Measurements from ENCODE around the gene NTSR1.

Gene NTSR1

DNA sequence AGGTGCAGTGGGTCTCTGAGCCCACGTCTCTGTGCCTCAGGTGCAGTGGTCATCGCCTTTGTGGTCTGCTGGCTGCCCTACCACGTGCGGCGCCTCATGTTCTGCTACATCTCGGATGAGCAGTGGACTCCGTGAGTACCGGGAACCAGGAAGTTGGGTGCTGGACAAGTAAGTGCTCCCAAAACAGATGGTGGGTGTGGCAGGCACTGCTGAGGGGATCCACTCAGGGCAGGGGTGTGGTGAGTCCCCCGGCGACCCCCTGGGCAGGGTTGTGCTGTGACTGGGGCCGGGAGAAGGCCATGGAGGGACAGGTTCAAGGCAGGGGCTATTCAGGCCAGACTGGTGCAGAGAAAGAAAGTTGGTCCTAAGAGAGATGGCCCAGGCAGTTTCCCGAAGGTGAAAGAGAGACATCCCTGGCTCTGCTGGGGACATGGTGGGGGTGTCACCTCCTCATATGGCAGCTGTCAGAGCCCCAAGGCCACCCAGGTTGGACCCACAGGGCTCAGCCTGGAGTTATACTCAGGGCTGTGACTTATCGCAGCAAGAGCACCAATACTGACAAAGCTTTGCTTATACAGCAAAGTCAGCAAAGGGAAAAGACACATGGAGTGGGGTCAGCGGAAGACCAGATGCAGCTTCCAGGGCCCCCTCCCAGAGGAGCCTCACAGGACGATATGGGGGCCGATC lies 49.7 kb downstream of the NTSR1 start:
- H3K4me3 Mint-ChIP-seq = no peak overlapping the region
- no peaks in the 10 kb centered on the region for H3K9me3 Mint-ChIP-seq
- no peak for ATAC-seq (replicated peaks; ENCODE audit: extremely low read depth, poor library complexity, severe bottlenecking)
- no peaks in the 10 kb centered on the region for H3K4me1 Mint-ChIP-seq
- H3K27ac Mint-ChIP-seq (ENCODE audit: low read depth) = no peak overlapping the region
- DNase-seq (ENCODE audit: low spot score in 2 of 2) = no peak
- peaks cover 2% of the 10 kb centered on the region for H3K36me3 Mint-ChIP-seq (ENCODE audit: insufficient read depth)
- H3K27me3 Mint-ChIP-seq = peaks cover 22% of the 10 kb centered on the region

DNA sequence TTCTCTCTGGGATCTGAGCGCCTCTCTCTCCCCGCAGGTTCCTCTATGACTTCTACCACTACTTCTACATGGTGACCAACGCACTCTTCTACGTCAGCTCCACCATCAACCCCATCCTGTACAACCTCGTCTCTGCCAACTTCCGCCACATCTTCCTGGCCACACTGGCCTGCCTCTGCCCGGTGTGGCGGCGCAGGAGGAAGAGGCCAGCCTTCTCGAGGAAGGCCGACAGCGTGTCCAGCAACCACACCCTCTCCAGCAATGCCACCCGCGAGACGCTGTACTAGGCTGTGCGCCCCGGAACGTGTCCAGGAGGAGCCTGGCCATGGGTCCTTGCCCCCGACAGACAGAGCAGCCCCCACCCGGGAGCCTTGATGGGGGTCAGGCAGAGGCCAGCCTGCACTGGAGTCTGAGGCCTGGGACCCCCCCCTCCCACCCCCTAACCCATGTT lies 51.4 kb downstream of the NTSR1 start:
- ATAC-seq (replicated peaks; ENCODE audit: extremely low read depth, poor library complexity, severe bottlenecking) = no peak
- Mint-ChIP-seq H3K4me3 (no peak overlapping the region), H3K27ac (ENCODE audit: low read depth) (no peak overlapping the region), H3K36me3 (ENCODE audit: insufficient read depth) (peaks cover 2% of the 10 kb centered on the region), H3K9me3 (no peaks in the 10 kb centered on the region), H3K4me1 (no peaks in the 10 kb centered on the region), H3K27me3 (peaks cover 22% of the 10 kb centered on the region)
- DNase-seq (ENCODE audit: low spot score in 2 of 2) = no peak

DNA sequence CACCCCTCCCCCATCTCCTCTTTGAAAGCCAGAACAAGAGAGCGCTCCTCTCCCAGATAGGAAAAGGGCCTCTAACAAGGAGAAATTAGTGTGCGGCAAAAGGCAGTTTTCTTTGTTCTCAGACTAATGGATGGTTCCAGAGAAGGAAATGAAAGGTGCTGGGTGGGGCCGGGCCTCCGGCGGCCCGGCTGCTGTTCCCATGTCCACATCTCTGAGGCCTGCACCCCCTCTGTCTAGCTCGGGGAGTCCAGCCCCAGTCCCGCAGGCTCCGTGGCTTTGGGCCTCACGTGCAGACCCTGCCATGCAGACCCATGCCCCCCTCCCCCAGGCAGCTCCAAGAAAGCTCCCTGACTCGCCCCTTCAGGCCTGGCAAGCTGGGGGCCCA lies 51.8 kb downstream of the NTSR1 start:
- Mint-ChIP-seq H3K4me1 (no peaks in the 10 kb centered on the region), H3K36me3 (ENCODE audit: insufficient read depth) (peaks cover 4% of the 10 kb centered on the region), H3K4me3 (no peak overlapping the region), H3K27ac (ENCODE audit: low read depth) (no peak overlapping the region), H3K9me3 (no peaks in the 10 kb centered on the region), H3K27me3 (peaks cover 22% of the 10 kb centered on the region)
- ATAC-seq (replicated peaks; ENCODE audit: extremely low read depth, poor library complexity, severe bottlenecking) (no peak), DNase-seq (ENCODE audit: low spot score in 2 of 2) (no peak)

DNA sequence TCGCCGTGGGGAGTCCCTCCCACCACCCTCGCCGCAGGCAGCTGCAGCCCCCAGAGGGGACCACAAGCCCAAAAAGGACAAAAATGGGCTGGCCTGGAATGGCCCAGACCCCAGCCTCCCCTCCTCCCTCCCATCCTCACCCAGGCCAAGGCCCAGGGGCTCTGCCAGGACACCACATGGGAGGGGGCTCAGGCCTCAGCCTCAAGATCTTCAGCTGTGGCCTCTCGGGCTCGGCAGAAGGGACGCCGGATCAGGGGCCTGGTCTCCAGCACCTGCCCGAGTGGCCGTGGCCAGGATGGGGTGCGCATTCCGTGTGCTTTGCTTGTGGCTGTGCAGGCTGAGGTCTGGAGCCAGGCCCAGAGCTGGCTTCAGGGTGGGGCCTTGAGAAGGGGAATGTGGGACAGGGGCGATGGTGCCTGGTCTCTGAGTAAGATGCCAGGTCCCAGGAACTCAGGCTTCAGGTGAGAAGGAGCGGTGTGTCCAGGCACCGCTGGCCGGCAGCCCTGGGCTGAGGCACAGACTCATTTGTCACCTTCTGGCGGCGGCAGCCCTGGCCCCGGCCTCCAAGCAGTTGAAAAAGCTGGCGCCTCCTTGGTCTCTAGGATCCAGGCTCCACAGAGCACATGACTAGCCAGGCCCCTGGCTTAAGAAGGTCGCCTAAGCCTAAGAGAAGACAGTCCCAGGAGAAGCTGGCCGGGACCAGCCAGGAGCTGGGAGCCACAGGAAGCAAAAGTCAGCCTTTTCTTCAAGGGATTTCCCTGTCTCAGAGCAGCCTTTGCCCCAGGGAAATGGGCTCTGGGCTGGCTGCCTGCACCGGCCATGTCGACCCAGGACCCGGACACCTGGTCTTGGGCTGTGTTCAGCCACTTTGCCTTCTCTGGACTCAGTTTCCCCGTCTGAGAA lies 52.5 kb downstream of the NTSR1 start:
- no peak overlapping the region for H3K27ac Mint-ChIP-seq (ENCODE audit: low read depth)
- H3K4me3 Mint-ChIP-seq = no peak overlapping the region
- DNase-seq (ENCODE audit: low spot score in 2 of 2) (no peak), ATAC-seq (replicated peaks; ENCODE audit: extremely low read depth, poor library complexity, severe bottlenecking) (no peak)
- no peaks in the 10 kb centered on the region for H3K9me3 Mint-ChIP-seq
- H3K4me1 Mint-ChIP-seq = no peaks in the 10 kb centered on the region
- H3K36me3 Mint-ChIP-seq (ENCODE audit: insufficient read depth) = peaks cover 4% of the 10 kb centered on the region
- H3K27me3 Mint-ChIP-seq = peaks cover 18% of the 10 kb centered on the region

DNA sequence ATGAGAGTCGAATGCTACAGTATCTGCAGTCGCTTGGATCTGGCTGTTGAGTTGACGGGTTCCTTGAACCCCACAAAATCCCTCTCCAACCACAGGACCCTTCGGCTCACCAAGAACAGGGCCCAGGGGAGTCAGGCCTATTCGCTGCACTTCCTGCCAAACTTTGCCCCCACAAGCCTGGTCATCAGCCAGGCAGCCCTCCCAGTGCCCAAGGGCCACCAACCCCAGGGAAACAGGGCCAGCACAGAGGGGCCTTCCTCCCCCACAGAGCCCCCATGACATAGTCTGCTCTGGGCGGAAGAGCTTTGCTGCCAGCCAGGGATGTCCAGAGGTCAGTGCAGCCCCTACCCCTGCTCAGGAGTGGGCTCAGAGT lies 53.1 kb downstream of the NTSR1 start:
- Mint-ChIP-seq H3K4me1 (peaks cover 2% of the 10 kb centered on the region), H3K36me3 (ENCODE audit: insufficient read depth) (peaks cover 3% of the 10 kb centered on the region), H3K27me3 (peaks cover 14% of the 10 kb centered on the region), H3K9me3 (no peaks in the 10 kb centered on the region), H3K4me3 (no peak overlapping the region), H3K27ac (ENCODE audit: low read depth) (no peak overlapping the region)
- no peak for DNase-seq (ENCODE audit: low spot score in 2 of 2)
- no peak for ATAC-seq (replicated peaks; ENCODE audit: extremely low read depth, poor library complexity, severe bottlenecking)

DNA sequence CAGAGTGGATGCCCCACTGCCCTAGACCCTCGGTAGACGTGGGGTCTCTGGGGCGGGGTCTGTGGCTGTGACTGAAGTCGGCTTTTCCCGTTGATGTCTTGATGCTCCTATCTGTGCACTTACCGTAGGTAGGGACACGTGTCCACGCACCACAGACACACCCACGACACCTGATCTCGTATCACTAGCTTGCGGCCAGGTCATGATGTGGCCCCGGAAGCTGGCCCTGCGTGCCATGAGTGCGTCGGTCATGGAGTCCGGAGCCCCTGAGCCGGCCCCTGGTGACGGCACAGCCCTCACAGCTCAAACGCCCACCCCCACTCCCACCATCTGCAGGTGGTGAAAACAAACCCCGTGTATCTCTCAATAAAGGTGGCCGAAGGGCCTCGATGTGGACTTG lies 53.7 kb downstream of the NTSR1 start:
- peaks cover 8% of the 10 kb centered on the region for H3K4me1 Mint-ChIP-seq
- H3K27me3 Mint-ChIP-seq = peaks cover 14% of the 10 kb centered on the region
- H3K27ac Mint-ChIP-seq (ENCODE audit: low read depth) = no peak overlapping the region

DNA sequence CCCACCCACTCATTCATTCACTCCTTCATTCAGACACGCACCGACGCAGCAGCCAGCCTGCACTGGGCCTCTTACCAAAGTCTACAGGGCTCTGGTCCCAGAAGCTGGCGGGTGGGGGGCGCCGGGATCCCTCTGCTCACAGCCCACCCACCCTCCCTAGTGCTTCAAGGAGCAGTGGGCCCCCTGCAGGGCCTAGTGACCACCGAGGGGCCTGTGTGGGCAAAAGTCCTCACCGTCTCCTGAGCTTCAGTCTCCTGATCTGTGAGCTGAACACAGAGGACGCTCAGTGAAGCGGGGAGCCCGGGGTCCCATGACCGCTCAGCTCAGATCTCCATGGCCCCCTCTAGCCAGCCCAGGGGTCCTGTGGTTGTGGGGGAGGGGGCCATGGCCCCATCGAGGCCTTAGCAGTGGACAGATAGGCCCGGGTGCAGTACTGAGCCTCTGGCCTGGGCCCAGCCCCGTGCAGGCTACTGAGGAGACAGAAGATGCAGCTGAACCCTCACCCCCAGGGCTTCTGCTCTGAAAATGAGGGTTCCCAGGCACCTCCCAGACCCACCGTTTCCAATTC lies 54.2 kb downstream of the NTSR1 start:
- Mint-ChIP-seq H3K4me3 (no peak overlapping the region), H3K9me3 (no peaks in the 10 kb centered on the region), H3K27ac (ENCODE audit: low read depth) (no peak overlapping the region), H3K36me3 (ENCODE audit: insufficient read depth) (peaks cover 2% of the 10 kb centered on the region), H3K4me1 (peaks cover 10% of the 10 kb centered on the region), H3K27me3 (peaks cover 12% of the 10 kb centered on the region)
- DNase-seq (ENCODE audit: low spot score in 2 of 2) (no peak), ATAC-seq (replicated peaks; ENCODE audit: extremely low read depth, poor library complexity, severe bottlenecking) (no peak)

More for the DNA sequence above, 53.7 kb downstream of the NTSR1 start:
- ATAC-seq (replicated peaks; ENCODE audit: extremely low read depth, poor library complexity, severe bottlenecking) = no peak
- Mint-ChIP-seq H3K36me3 (ENCODE audit: insufficient read depth) (peaks cover 2% of the 10 kb centered on the region), H3K9me3 (no peaks in the 10 kb centered on the region), H3K4me3 (no peak overlapping the region)
- no peak for DNase-seq (ENCODE audit: low spot score in 2 of 2)

DNA sequence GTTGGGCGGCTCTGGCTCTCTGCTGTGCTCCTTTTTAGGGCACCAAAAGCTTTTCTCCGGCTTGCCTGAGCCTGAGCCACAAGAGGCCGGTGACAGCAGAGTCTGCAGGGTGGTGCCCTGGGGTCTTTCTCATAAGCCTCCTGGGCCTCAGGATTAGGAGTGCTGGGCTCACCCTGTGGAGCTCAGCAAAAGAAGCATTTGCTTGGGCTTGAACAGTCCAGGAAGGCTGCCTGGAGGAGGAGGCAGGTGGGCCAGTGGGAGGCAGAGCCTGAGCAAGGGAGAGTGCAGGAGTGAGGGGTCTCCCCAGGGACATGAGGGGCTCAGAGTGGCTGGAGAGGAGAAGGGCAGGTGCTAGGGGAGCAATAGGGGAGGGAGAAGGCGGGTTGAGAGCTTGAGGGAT lies 54.8 kb downstream of the NTSR1 start:
- DNase-seq (ENCODE audit: low spot score in 2 of 2) = no peak
- peaks cover 2% of the 10 kb centered on the region for H3K36me3 Mint-ChIP-seq (ENCODE audit: insufficient read depth)
- peaks cover 7% of the 10 kb centered on the region for H3K27me3 Mint-ChIP-seq
- H3K4me1 Mint-ChIP-seq = peaks cover 10% of the 10 kb centered on the region
- no peaks in the 10 kb centered on the region for H3K9me3 Mint-ChIP-seq
- no peak overlapping the region for H3K4me3 Mint-ChIP-seq
- ATAC-seq (replicated peaks; ENCODE audit: extremely low read depth, poor library complexity, severe bottlenecking) = no peak
- no peak overlapping the region for H3K27ac Mint-ChIP-seq (ENCODE audit: low read depth)

DNA sequence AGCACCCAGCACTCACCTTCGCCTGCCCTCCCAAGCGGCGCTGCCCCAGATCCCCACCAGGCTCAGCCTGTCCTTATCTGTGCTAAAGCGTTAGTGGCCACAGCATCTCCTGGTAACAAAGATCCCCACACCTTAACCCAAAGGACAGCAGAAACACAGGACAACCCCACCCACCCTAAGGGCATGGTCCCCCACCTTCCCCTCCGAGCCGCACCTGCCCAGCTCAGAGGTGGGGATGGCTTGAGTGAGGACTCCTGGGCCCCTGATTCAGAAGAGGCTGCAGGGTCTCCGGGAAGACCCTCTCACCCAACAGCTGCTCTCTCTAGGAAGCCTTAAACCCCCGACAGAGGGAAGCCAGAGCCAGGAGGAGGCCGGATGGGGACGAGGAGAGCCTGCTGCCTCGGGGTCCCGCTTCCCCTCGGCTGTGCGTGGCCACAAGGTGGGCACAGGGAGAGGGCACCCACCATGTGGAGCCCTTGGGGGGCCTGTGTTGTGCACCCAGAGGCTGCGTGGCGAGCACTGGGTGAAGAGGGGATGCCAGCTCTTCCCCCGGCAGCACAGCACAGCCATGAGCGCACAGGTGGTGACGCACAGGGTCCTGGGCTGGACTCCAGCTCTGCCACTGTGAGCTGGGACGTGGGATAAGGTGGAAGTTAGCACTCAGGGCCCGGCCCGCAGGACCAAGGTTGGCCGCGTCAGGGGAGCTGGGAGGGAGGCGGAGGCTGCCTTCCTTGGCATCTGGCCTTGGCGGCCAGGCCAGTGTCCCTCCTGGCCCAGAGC lies 55.7 kb downstream of the NTSR1 start:
- ATAC-seq (replicated peaks; ENCODE audit: extremely low read depth, poor library complexity, severe bottlenecking) (no peak), DNase-seq (ENCODE audit: low spot score in 2 of 2) (no peak)
- Mint-ChIP-seq H3K4me3 (no peak overlapping the region), H3K27ac (ENCODE audit: low read depth) (no peak overlapping the region), H3K9me3 (no peaks in the 10 kb centered on the region), H3K27me3 (no peaks in the 10 kb centered on the region), H3K4me1 (peaks cover 19% of the 10 kb centered on the region), H3K36me3 (ENCODE audit: insufficient read depth) (peaks cover 2% of the 10 kb centered on the region)

DNA sequence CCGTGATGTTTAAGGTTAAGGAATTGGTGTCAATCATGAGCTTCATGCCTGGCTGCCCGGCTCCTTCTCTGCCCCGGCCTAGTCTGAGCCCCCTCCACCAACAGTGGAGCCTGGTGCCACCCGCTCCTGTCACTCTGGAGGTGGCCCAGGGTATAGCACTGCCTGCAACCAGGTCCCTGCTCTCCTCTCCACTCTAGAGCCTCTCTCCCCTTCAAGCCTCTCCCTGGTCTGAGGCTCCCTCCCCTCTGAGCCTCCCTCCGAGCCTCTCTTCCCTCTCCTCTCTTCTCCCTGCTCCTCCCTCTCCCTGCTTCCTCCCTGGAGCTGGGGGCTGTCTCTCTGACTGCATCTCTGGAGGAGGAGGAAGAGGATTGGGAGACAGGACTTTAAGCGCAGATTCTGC lies 56.4 kb downstream of the NTSR1 start:
- DNase-seq (ENCODE audit: low spot score in 2 of 2) = no peak
- H3K27me3 Mint-ChIP-seq = no peaks in the 10 kb centered on the region
- no peak for ATAC-seq (replicated peaks; ENCODE audit: extremely low read depth, poor library complexity, severe bottlenecking)
- no peaks in the 10 kb centered on the region for H3K9me3 Mint-ChIP-seq
- peaks cover 20% of the 10 kb centered on the region for H3K4me1 Mint-ChIP-seq
- H3K27ac Mint-ChIP-seq (ENCODE audit: low read depth) = no peak overlapping the region
- H3K36me3 Mint-ChIP-seq (ENCODE audit: insufficient read depth) = peaks cover 2% of the 10 kb centered on the region
- no peak overlapping the region for H3K4me3 Mint-ChIP-seq

DNA sequence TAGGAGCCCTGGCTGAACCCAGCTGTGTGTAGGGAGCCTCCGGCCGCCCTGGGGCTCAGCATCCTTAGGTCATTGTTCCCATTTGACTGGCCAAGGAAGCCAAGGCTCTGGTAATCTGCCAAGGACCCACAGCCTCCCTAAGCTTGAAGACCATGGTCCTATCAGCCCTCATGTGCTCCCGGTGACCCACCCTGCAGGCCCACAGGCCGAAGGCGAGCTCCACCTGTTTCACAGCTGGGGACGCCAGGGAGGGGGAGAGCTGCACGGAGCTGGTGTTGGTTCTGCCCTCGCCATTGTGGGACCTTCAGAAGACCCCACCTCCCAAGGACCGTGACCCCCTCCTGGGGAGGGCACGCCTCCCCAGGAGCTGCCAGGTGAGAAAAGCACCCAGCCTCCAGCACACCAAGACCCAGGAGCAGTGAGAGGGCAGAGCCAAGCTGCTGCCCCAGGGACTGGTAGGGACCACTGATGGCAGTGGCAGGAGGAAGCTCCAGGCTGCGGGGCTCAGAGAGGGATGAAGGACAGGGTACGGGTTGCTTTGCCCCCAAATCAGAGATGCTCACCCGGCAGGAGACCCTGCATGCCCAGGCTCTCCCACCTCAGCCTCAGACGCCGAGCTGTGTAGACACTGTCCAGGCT lies 56.9 kb downstream of the NTSR1 start:
- no peak overlapping the region for H3K27ac Mint-ChIP-seq (ENCODE audit: low read depth)
- peaks cover 20% of the 10 kb centered on the region for H3K4me1 Mint-ChIP-seq
- peaks cover 2% of the 10 kb centered on the region for H3K36me3 Mint-ChIP-seq (ENCODE audit: insufficient read depth)
- no peak for DNase-seq (ENCODE audit: low spot score in 2 of 2)
- H3K4me3 Mint-ChIP-seq = no peak overlapping the region
- H3K9me3 Mint-ChIP-seq = no peaks in the 10 kb centered on the region
- no peaks in the 10 kb centered on the region for H3K27me3 Mint-ChIP-seq
- no peak for ATAC-seq (replicated peaks; ENCODE audit: extremely low read depth, poor library complexity, severe bottlenecking)

DNA sequence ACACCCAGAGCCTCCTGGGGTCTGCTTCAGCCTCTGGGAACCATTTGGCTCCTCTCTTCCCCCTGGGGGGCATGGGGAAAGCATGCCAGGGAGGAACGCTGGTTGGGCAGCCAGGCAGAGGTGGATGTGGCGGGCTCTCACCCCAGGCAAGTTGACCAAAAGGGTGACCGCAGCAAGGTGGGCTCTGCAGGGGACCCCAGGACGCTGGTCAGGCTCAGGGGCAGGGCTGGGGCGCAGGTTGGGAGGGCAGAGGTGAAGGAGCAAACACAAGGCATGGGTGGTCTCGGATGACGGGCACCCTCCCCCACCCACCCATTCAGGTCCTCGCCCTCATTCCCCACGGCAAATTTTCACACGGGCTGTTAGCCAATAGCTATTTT lies 57.4 kb downstream of the NTSR1 start:
- H3K4me1 Mint-ChIP-seq = peaks cover 20% of the 10 kb centered on the region
- H3K9me3 Mint-ChIP-seq = no peaks in the 10 kb centered on the region
- ATAC-seq (replicated peaks; ENCODE audit: extremely low read depth, poor library complexity, severe bottlenecking) = no peak
- H3K36me3 Mint-ChIP-seq (ENCODE audit: insufficient read depth) = peaks cover 2% of the 10 kb centered on the region
- H3K27me3 Mint-ChIP-seq = no peaks in the 10 kb centered on the region
- DNase-seq (ENCODE audit: low spot score in 2 of 2) = no peak
- H3K4me3 Mint-ChIP-seq = no peak overlapping the region
- no peak overlapping the region for H3K27ac Mint-ChIP-seq (ENCODE audit: low read depth)

Measured in central memory CD8-positive, alpha-beta T cell (primary cell).